ENCODE data around the gene LALBA.
"Not testable (repeated sequence)": the region's sequence is repeated elsewhere in the genome, so short reads cannot be mapped to it uniquely, and the experiment has no call there.

The LALBA gene

GRCh38 chr12:48527891-48528670, 41.8 kb downstream of the LALBA start:
- no peak for DNase-seq

GRCh38 chr12:48525332-48525731, 44.5 kb downstream of the LALBA start, which contains the start of gene OR8S1:
Gene OR8S1, plus strand, starts transcription at chr12:48525632. Its CDS starts 0 bp downstream, at chr12:48525632.
- no peak for DNase-seq

GRCh38 chr12:48520381-48520780, 49.5 kb downstream of the LALBA start:
- DNase-seq: not testable (repeated sequence)
